T47D (cell line): ENCODE data around the gene ACER3.

ENCODE experiments used
- DNase-seq, 2 experiments: peaks; one replicate each; pipeline versions ENCODE4 v3.0.0 to v3.0.0-alpha.2; 2011 to 2012; ENCODE audit warnings: low read depth in 1 of 2, low spot score in 1 of 2
- JUND ChIP-seq: IDR thresholded peaks from 2 replicates; pipeline ENCODE4 v1.6.1; 2012; ENCODE audit warnings: low read depth
- in situ Hi-C: cut with HindIII; loops from 2 replicates; pipeline ENCODE4 v1.10.0; 2016; ENCODE audit warnings: low sequenced_read_pairs, low pct_unique_long_range_greater_than_20kb

Gene ACER3

GRCh38 chr11:77019976-77020595 is 159.4 kb downstream of the ACER3 start:
- TF ChIP-seq JUND, result peak; percentile 24; the same call in 1 of the 2 replicates
- peak in 1 of 2 experiments; percentile 58 for DNase-seq
- in situ Hi-C loops, result no loop called here

GRCh38 chr11:77020734-77021133 is 160.0 kb downstream of the ACER3 start:
- in situ Hi-C loops, result no loop called here
- no peak for DNase-seq
- TF ChIP-seq JUND, result no peak

- TF ChIP-seq JUND, result no peak
- in situ Hi-C loops, result no loop called here
- no peak for DNase-seq
Measured at GRCh38 chr11:77024745-77025144, 164.0 kb downstream of the ACER3 start.

GRCh38 chr11:77026221-77026620 is 165.5 kb downstream of the ACER3 start:
- TF ChIP-seq JUND, result no peak
- no peak for DNase-seq
- in situ Hi-C loops, result no loop called here

GRCh38 chr11:77026743-77027142 is 166.0 kb downstream of the ACER3 start:
- in situ Hi-C loops, result no loop called here
- TF ChIP-seq JUND, result no peak
- no peak for DNase-seq

- DNase-seq, result no peak
- TF ChIP-seq JUND, result no peak
- in situ Hi-C loops, result no loop called here
Measured at GRCh38 chr11:77027275-77027674, 166.6 kb downstream of the ACER3 start.

- no peak for TF ChIP-seq JUND
- no peak for DNase-seq
- in situ Hi-C loops, result no loop called here
Measured at GRCh38 chr11:77029829-77030228, 169.1 kb downstream of the ACER3 start.

- in situ Hi-C loops, result no loop called here
- peak in 1 of 2 experiments; percentile 37 for DNase-seq
- no peak for TF ChIP-seq JUND
Measured at GRCh38 chr11:77030834-77031414, 170.2 kb downstream of the ACER3 start.

- in situ Hi-C loops, result no loop called here
- DNase-seq, result no peak
- no peak for TF ChIP-seq JUND
Measured at GRCh38 chr11:77031599-77031998, 170.9 kb downstream of the ACER3 start.

- TF ChIP-seq JUND, result no peak
- in situ Hi-C loops, result no loop called here
- DNase-seq, result no peak
Measured at GRCh38 chr11:77035039-77035438, 174.3 kb downstream of the ACER3 start.

- no peak for TF ChIP-seq JUND
- in situ Hi-C loops, result no loop called here
- peak in 1 of 2 experiments; percentile 81 for DNase-seq
Measured at GRCh38 chr11:77035580-77035979, 174.9 kb downstream of the ACER3 start.

GRCh38 chr11:77036398-77036797 is 175.7 kb downstream of the ACER3 start:
- in situ Hi-C loops, result no loop called here
- TF ChIP-seq JUND, result no peak
- DNase-seq, result peak in 1 of 2 experiments; percentile 71

- DNase-seq, result no peak
- TF ChIP-seq JUND, result no peak
- in situ Hi-C loops, result no loop called here
Measured at GRCh38 chr11:77037057-77037456, 176.3 kb downstream of the ACER3 start.
